BLaER1 (cell line): ENCODE data around the gene CLEC3B.

Source experiments
- H3K27ac ChIP-seq: shearing (Covaris generic); formaldehyde crosslinking; 2 replicates; pipeline ENCODE4 v1.8.1; 2022
- H3K27me3 ChIP-seq: shearing (Covaris generic); formaldehyde crosslinking; 2 replicates; pipeline ENCODE4 v1.8.1; 2022
- H3K36me3 ChIP-seq: shearing (Covaris generic); formaldehyde crosslinking; 2 replicates; pipeline ENCODE4 v1.8.1; 2022
- H3K4me1 ChIP-seq: shearing (Covaris generic); formaldehyde crosslinking; 2 replicates; pipeline ENCODE4 v1.8.1; 2022
- H3K4me2 ChIP-seq: shearing (Covaris generic); formaldehyde crosslinking; 2 replicates; pipeline ENCODE4 v1.8.1; 2022
- H3K4me3 ChIP-seq: shearing (Covaris generic); formaldehyde crosslinking; 2 replicates; pipeline ENCODE4 v1.8.1; 2022
- H3K9ac ChIP-seq: shearing (Covaris generic); formaldehyde crosslinking; 2 replicates; pipeline ENCODE4 v1.8.1; 2022
- H3K9me3 ChIP-seq: shearing (Covaris generic); formaldehyde crosslinking; 2 replicates; pipeline ENCODE4 v1.8.1; 2022
- H4K20me1 ChIP-seq: shearing (Covaris generic); formaldehyde crosslinking; 2 replicates; pipeline ENCODE4 v1.8.1; 2022
- Cebpa-rat ChIP-seq: shearing (Covaris generic); IDR thresholded peaks from 2 replicates; pipeline ENCODE4 v1.8.1; 2022

The CLEC3B gene

GRCh38 chr3:45016916-45017315 lies 9.2 kb upstream of the CLEC3B start:
- Histone ChIP-seq H3K4me3 (no peak overlapping the region), H3K9me3 (no peaks in the 10 kb centered on the region), H3K36me3 (peaks cover 50% of the 10 kb centered on the region), H3K4me1 (peaks cover 12% of the 10 kb centered on the region), H3K9ac (no peak overlapping the region), H3K4me2 (no peak overlapping the region), H4K20me1 (no peaks in the 10 kb centered on the region), H3K27me3 (no peaks in the 10 kb centered on the region), H3K27ac (no peak overlapping the region)
- no peak for TF ChIP-seq Cebpa-rat

GRCh38 chr3:45017821-45018220 lies 8.3 kb upstream of the CLEC3B start:
- TF ChIP-seq Cebpa-rat = no peak
- no peaks in the 10 kb centered on the region for H4K20me1 ChIP-seq
- H3K4me3 ChIP-seq = no peak overlapping the region
- H3K9me3 ChIP-seq = no peaks in the 10 kb centered on the region
- H3K27ac ChIP-seq = no peak overlapping the region
- H3K9ac ChIP-seq = no peak overlapping the region
- peaks cover 7% of the 10 kb centered on the region; the same call in 1 of the 2 replicates for H3K4me1 ChIP-seq
- no peak overlapping the region for H3K4me2 ChIP-seq
- no peaks in the 10 kb centered on the region for H3K27me3 ChIP-seq
- peaks cover 40% of the 10 kb centered on the region for H3K36me3 ChIP-seq

- no peak overlapping the region for H3K9ac ChIP-seq
- H4K20me1 ChIP-seq = no peaks in the 10 kb centered on the region
- no peak overlapping the region for H3K27ac ChIP-seq
- no peak for TF ChIP-seq Cebpa-rat
- H3K36me3 ChIP-seq = peaks cover 14% of the 10 kb centered on the region; the same call in 1 of the 2 replicates
- H3K4me3 ChIP-seq = no peak overlapping the region
- H3K27me3 ChIP-seq = no peaks in the 10 kb centered on the region
- H3K9me3 ChIP-seq = no peaks in the 10 kb centered on the region
- H3K4me1 ChIP-seq = peaks cover 13% of the 10 kb centered on the region; the same call in 1 of the 2 replicates
- H3K4me2 ChIP-seq = no peak overlapping the region
Measured at GRCh38 chr3:45020534-45020933, 5.6 kb upstream of the CLEC3B start.

GRCh38 chr3:45021524-45022297 lies 4.4 kb upstream of the CLEC3B start:
- Histone ChIP-seq H3K4me3 (no peak overlapping the region), H3K9ac (no peak overlapping the region), H3K27me3 (no peaks in the 10 kb centered on the region), H4K20me1 (no peaks in the 10 kb centered on the region), H3K9me3 (no peaks in the 10 kb centered on the region), H3K27ac (no peak overlapping the region), H3K36me3 (0 out of 2 replicates have a peak, but pooled peaks cover 4% of the 10 kb centered on the region), H3K4me2 (no peak overlapping the region), H3K4me1 (peaks cover 14% of the 10 kb centered on the region)
- TF ChIP-seq Cebpa-rat = no peak

- H3K4me2 ChIP-seq = no peak overlapping the region
- no peak overlapping the region for H3K9ac ChIP-seq
- H3K27me3 ChIP-seq = no peaks in the 10 kb centered on the region
- no peaks in the 10 kb centered on the region for H3K9me3 ChIP-seq
- peaks cover 11% of the 10 kb centered on the region for H3K4me1 ChIP-seq
- TF ChIP-seq Cebpa-rat = no peak
- H3K36me3 ChIP-seq = 0 out of 2 replicates have a peak, but pooled peaks cover 2% of the 10 kb centered on the region
- no peak overlapping the region for H3K4me3 ChIP-seq
- no peaks in the 10 kb centered on the region for H4K20me1 ChIP-seq
- no peak overlapping the region for H3K27ac ChIP-seq
Measured at GRCh38 chr3:45023675-45024074, 2.4 kb upstream of the CLEC3B start.

- Histone ChIP-seq H4K20me1 (no peaks in the 10 kb centered on the region), H3K4me2 (no peak overlapping the region), H3K9ac (no peak overlapping the region), H3K9me3 (no peaks in the 10 kb centered on the region), H3K36me3 (no peaks in the 10 kb centered on the region), H3K4me3 (no peak overlapping the region), H3K27ac (no peak overlapping the region), H3K27me3 (no peaks in the 10 kb centered on the region), H3K4me1 (peaks cover 11% of the 10 kb centered on the region)
- no peak for TF ChIP-seq Cebpa-rat
Measured at GRCh38 chr3:45024542-45025255, 1.4 kb upstream of the CLEC3B start.

- Histone ChIP-seq H3K4me1 (peaks cover 11% of the 10 kb centered on the region), H3K27me3 (no peaks in the 10 kb centered on the region), H3K36me3 (no peaks in the 10 kb centered on the region), H4K20me1 (no peaks in the 10 kb centered on the region), H3K9ac (no peak overlapping the region), H3K9me3 (no peaks in the 10 kb centered on the region), H3K27ac (no peak overlapping the region), H3K4me2 (no peak overlapping the region), H3K4me3 (no peak overlapping the region)
- TF ChIP-seq Cebpa-rat = no peak
Measured at GRCh38 chr3:45026957-45027356, 854 bp downstream of the CLEC3B start.

- no peaks in the 10 kb centered on the region for H3K36me3 ChIP-seq
- no peaks in the 10 kb centered on the region for H4K20me1 ChIP-seq
- no peak overlapping the region for H3K27ac ChIP-seq
- H3K27me3 ChIP-seq = no peaks in the 10 kb centered on the region
- H3K9me3 ChIP-seq = no peaks in the 10 kb centered on the region
- H3K4me1 ChIP-seq = peaks cover 11% of the 10 kb centered on the region
- no peak for TF ChIP-seq Cebpa-rat
- no peak overlapping the region for H3K4me3 ChIP-seq
- H3K4me2 ChIP-seq = no peak overlapping the region
- no peak overlapping the region for H3K9ac ChIP-seq
Measured at GRCh38 chr3:45027441-45027840, 1.3 kb downstream of the CLEC3B start.

- H3K27ac ChIP-seq = no peak overlapping the region
- H4K20me1 ChIP-seq = no peaks in the 10 kb centered on the region
- H3K4me3 ChIP-seq = no peak overlapping the region
- H3K36me3 ChIP-seq = no peaks in the 10 kb centered on the region
- H3K27me3 ChIP-seq = no peaks in the 10 kb centered on the region
- no peak overlapping the region for H3K9ac ChIP-seq
- H3K4me2 ChIP-seq = no peak overlapping the region
- H3K4me1 ChIP-seq = peaks cover 6% of the 10 kb centered on the region
- H3K9me3 ChIP-seq = no peaks in the 10 kb centered on the region
- TF ChIP-seq Cebpa-rat = no peak
Measured at GRCh38 chr3:45029216-45029615, 3.1 kb downstream of the CLEC3B start.

- peaks cover 9% of the 10 kb centered on the region for H3K4me1 ChIP-seq
- H3K27ac ChIP-seq = no peak overlapping the region
- no peak for TF ChIP-seq Cebpa-rat
- no peaks in the 10 kb centered on the region for H3K9me3 ChIP-seq
- no peak overlapping the region for H3K4me3 ChIP-seq
- no peaks in the 10 kb centered on the region for H4K20me1 ChIP-seq
- H3K4me2 ChIP-seq = no peak overlapping the region
- H3K27me3 ChIP-seq = no peaks in the 10 kb centered on the region
- H3K9ac ChIP-seq = no peak overlapping the region
- no peaks in the 10 kb centered on the region for H3K36me3 ChIP-seq
Measured at GRCh38 chr3:45029661-45030060, 3.6 kb downstream of the CLEC3B start.
